Measurements from ENCODE around the gene AQP2.

DNA sequence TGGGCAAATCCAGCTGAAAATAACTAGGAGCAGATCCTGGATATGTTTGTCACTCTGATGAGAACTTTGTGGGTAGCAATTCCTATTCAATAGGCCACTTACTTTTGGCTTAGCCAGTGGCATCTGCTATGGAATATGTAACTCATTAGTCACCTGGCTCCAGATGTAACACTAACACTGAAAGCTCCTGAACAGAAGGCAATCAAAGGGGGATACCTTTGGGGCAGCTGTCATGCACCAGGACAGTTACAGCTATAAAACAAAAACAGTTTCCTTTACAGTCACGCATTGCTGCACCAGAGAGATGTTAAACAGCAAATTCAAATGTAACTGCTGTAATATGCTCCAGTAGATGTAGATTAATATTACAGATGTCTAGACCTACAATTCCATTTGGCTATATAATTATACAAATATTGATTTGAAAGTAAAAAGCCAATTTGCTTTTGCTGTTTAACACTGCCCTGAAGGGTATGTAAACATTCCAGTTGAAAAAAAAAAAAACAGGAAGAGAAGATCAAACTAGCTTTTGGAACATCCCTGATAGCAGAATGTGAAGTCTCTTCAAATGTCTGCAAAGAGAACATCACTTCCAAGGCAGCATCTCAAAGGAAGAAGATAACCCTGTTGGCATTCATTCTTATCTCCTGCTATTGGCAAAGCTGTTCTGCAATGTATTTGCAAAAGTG is 56.4 kb downstream of the AQP2 start:
- TF ChIP-seq, protein P1, sequence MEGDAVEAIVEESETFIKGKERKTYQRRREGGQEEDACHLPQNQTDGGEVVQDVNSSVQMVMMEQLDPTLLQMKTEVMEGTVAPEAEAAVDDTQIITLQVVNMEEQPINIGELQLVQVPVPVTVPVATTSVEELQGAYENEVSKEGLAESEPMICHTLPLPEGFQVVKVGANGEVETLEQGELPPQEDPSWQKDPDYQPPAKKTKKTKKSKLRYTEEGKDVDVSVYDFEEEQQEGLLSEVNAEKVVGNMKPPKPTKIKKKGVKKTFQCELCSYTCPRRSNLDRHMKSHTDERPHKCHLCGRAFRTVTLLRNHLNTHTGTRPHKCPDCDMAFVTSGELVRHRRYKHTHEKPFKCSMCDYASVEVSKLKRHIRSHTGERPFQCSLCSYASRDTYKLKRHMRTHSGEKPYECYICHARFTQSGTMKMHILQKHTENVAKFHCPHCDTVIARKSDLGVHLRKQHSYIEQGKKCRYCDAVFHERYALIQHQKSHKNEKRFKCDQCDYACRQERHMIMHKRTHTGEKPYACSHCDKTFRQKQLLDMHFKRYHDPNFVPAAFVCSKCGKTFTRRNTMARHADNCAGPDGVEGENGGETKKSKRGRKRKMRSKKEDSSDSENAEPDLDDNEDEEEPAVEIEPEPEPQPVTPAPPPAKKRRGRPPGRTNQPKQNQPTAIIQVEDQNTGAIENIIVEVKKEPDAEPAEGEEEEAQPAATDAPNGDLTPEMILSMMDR (IDR thresholded peaks at IDR 0.05), result no peak
- TF ChIP-seq ZFX (IDR thresholded peaks at IDR 0.05; ENCODE audit: borderline replicate concordance), result no peak
